ENCODE data around the gene GALNT11.
"Not testable (repeated sequence)": the region's sequence is repeated elsewhere in the genome, so short reads cannot be mapped to it uniquely, and the experiment has no call there.

The GALNT11 gene

GRCh38 chr7:152076940-152077933 lies 51.8 kb downstream of the GALNT11 start:
- DNase-seq = no peak

- DNase-seq = no peak
Measured at GRCh38 chr7:152078025-152078424, 52.6 kb downstream of the GALNT11 start.

GRCh38 chr7:152078786-152079185 lies 53.3 kb downstream of the GALNT11 start:
- DNase-seq = no peak

GRCh38 chr7:152081088-152081487 lies 55.6 kb downstream of the GALNT11 start:
- no peak for DNase-seq

GRCh38 chr7:152082073-152082721 lies 56.7 kb downstream of the GALNT11 start:
- not testable (repeated sequence) for DNase-seq

- no peak for DNase-seq
Measured at GRCh38 chr7:152085131-152085530, 59.7 kb downstream of the GALNT11 start.

- DNase-seq = no peak
Measured at GRCh38 chr7:152086513-152086912, 61.0 kb downstream of the GALNT11 start.

GRCh38 chr7:152089183-152089582 lies 63.7 kb downstream of the GALNT11 start:
- no peak for DNase-seq

- no peak for DNase-seq
Measured at GRCh38 chr7:152090747-152091146, 65.3 kb downstream of the GALNT11 start.

GRCh38 chr7:152093717-152094116 lies 68.2 kb downstream of the GALNT11 start:
- no peak for DNase-seq

GRCh38 chr7:152095771-152096170 lies 70.3 kb downstream of the GALNT11 start:
- DNase-seq = no peak

- no peak for DNase-seq
Measured at GRCh38 chr7:152097330-152097729, 71.9 kb downstream of the GALNT11 start.

GRCh38 chr7:152103066-152103465 lies 77.6 kb downstream of the GALNT11 start:
- no peak for DNase-seq

- no peak for DNase-seq
Measured at GRCh38 chr7:152103691-152104090, 78.2 kb downstream of the GALNT11 start.

GRCh38 chr7:152105205-152105604 lies 79.7 kb downstream of the GALNT11 start:
- no peak for DNase-seq

GRCh38 chr7:152106990-152107389 lies 81.5 kb downstream of the GALNT11 start:
- no peak for DNase-seq

- no peak for DNase-seq
Measured at GRCh38 chr7:152107945-152108344, 82.5 kb downstream of the GALNT11 start.

GRCh38 chr7:152108359-152108758 lies 82.9 kb downstream of the GALNT11 start:
- DNase-seq = no peak

- DNase-seq = no peak
Measured at GRCh38 chr7:152112829-152113228, 87.4 kb downstream of the GALNT11 start.

- no peak for DNase-seq
Measured at GRCh38 chr7:152115021-152115718, 89.7 kb downstream of the GALNT11 start.

GRCh38 chr7:152117356-152117755 lies 91.9 kb downstream of the GALNT11 start:
- DNase-seq = no peak

- DNase-seq = no peak
Measured at GRCh38 chr7:152120210-152120609, 94.7 kb downstream of the GALNT11 start.

GRCh38 chr7:152120776-152121175 lies 95.3 kb downstream of the GALNT11 start:
- no peak for DNase-seq
